ENCODE data around the gene NRSN2.

The NRSN2 gene

DNA sequence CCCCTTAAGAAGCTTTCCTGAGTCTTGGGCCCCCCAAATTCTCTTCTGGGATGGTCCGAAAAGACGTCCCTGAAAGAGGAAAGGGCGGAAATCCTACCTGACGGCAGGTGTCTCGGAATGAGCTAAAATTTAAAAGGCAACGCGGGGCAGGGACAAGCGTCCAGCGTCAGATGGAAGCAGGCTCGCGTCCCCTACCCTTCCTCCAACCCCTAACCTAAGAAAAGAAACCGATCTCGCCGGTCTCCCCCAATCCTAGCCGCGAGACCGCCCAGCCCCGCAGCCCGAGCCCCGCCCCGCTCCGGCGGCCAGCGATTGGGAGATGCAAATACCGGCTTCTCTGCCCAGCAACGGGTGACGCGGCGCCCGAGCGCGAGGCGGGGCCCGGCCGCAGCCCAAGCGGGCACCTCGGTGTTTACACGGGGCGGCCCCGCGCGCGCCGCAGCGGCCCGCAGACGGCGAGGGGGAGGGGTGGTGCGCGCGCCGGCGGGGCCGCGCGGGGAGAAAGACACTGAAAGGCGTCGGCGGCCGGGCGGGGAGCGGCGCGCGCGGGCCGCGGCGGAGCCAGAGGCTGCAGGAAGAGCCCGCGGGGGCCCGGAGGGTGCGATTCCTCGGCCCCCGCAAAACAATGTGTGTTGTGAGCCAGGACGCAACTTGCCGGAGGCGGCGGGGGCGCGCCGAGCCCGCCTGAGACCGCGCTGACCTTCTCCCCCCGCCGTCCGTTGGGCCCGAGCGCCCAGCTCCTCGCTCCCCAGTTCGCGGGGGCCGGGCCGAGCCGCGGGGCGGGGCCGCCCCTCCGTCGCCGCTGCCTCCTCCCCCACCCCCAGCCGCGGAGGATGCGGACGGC lies 21.6 kb upstream of the NRSN2 start, which contains the start of gene SOX12:
SOX12 (plus strand) TSS at position 508 of the 844 bp plus-strand sequence. CDS start 373 bp downstream, outside the sequence.
- Histone ChIP-seq H3K27ac (ENCODE audit: low read depth in 2 of 2, low read length in 2 of 2) (peak within 1 kb of the TSS; percentile 88 to 90), H3K36me3 (ENCODE audit: control insufficient read depth in 2 of 2, insufficient read depth in 2 of 2, low read length in 2 of 2) (no peaks in the 10 kb centered on the region), H3K4me1 (ENCODE audit: control insufficient read depth in 2 of 2, insufficient read depth in 2 of 2, low read length in 2 of 2) (peaks cover 14% of the 10 kb centered on the region in 2 donors), H3K9me3 (ENCODE audit: control insufficient read depth in 2 of 2, low read length in 2 of 2) (no peaks in the 10 kb centered on the region), H3K4me3 (ENCODE audit: low read length in 2 of 2) (peak within 1 kb of the TSS; percentile 67 to 88), H3K27me3 (ENCODE audit: control insufficient read depth in 2 of 2, insufficient read depth in 2 of 2, low read length in 2 of 2) (no peaks in the 10 kb centered on the region), H3K9ac (ENCODE audit: low read depth in 1 of 2, low read length in 2 of 2) (peak within 1 kb of the TSS; percentile 83 to 89)

- Histone ChIP-seq H3K36me3 (ENCODE audit: control insufficient read depth in 2 of 2, insufficient read depth in 2 of 2, low read length in 2 of 2) (no peaks in the 10 kb centered on the region), H3K9me3 (ENCODE audit: control insufficient read depth in 2 of 2, low read length in 2 of 2) (no peaks in the 10 kb centered on the region), H3K4me1 (ENCODE audit: control insufficient read depth in 2 of 2, insufficient read depth in 2 of 2, low read length in 2 of 2) (peaks cover 14% of the 10 kb centered on the region in 2 donors), H3K9ac (ENCODE audit: low read depth in 1 of 2, low read length in 2 of 2) (peak overlapping the region in 1 of 2 donors; percentile 61), H3K4me3 (ENCODE audit: low read length in 2 of 2) (peak overlapping the region; percentile 67 to 76), H3K27ac (ENCODE audit: low read depth in 2 of 2, low read length in 2 of 2) (peak overlapping the region; percentile 52 to 90), H3K27me3 (ENCODE audit: control insufficient read depth in 2 of 2, insufficient read depth in 2 of 2, low read length in 2 of 2) (no peaks in the 10 kb centered on the region)
Measured at GRCh38 chr20:325889-326644, 20.8 kb upstream of the NRSN2 start.

DNA sequence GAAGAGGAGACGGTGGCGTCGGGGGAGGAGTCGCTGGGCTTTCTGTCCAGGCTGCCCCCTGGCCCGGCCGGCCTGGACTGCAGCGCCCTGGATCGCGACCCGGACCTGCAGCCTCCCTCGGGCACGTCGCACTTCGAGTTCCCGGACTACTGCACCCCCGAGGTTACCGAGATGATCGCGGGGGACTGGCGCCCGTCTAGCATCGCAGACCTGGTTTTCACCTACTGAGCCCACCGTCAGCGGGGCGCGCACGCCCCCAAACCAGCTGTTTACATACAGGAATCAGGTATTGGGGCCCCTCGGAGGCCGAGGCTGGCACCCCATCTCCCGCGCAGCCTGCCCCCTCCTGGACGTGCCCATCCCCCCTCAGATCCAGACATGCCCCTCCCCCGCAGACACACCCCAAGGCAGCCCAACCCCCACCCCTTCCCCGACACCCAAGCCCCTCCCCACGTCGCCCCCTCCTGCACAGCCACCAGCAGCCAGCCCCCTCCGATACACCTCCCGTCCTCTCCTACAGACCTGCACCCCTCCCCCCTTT lies 20.2 kb upstream of the NRSN2 start:
- H3K9me3 ChIP-seq (ENCODE audit: control insufficient read depth in 2 of 2, low read length in 2 of 2) = no peaks in the 10 kb centered on the region
- H3K4me1 ChIP-seq (ENCODE audit: control insufficient read depth in 2 of 2, insufficient read depth in 2 of 2, low read length in 2 of 2) = peaks cover 14% of the 10 kb centered on the region in 2 donors
- peak overlapping the region; percentile 50 to 90 for H3K27ac ChIP-seq (ENCODE audit: low read depth in 2 of 2, low read length in 2 of 2)
- H3K4me3 ChIP-seq (ENCODE audit: low read length in 2 of 2) = peak overlapping the region; percentile 67 to 76
- peak overlapping the region in 1 of 2 donors; percentile 61 for H3K9ac ChIP-seq (ENCODE audit: low read depth in 1 of 2, low read length in 2 of 2)
- no peaks in the 10 kb centered on the region for H3K27me3 ChIP-seq (ENCODE audit: control insufficient read depth in 2 of 2, insufficient read depth in 2 of 2, low read length in 2 of 2)
- no peaks in the 10 kb centered on the region for H3K36me3 ChIP-seq (ENCODE audit: control insufficient read depth in 2 of 2, insufficient read depth in 2 of 2, low read length in 2 of 2)

GRCh38 chr20:327186-328026 lies 19.5 kb upstream of the NRSN2 start:
- H3K9ac ChIP-seq (ENCODE audit: low read depth in 1 of 2, low read length in 2 of 2) = no peak overlapping the region
- no peaks in the 10 kb centered on the region for H3K36me3 ChIP-seq (ENCODE audit: control insufficient read depth in 2 of 2, insufficient read depth in 2 of 2, low read length in 2 of 2)
- no peaks in the 10 kb centered on the region for H3K27me3 ChIP-seq (ENCODE audit: control insufficient read depth in 2 of 2, insufficient read depth in 2 of 2, low read length in 2 of 2)
- no peaks in the 10 kb centered on the region for H3K9me3 ChIP-seq (ENCODE audit: control insufficient read depth in 2 of 2, low read length in 2 of 2)
- H3K27ac ChIP-seq (ENCODE audit: low read depth in 2 of 2, low read length in 2 of 2) = peak overlapping the region; percentile 38 to 90
- peak overlapping the region; percentile 67 to 76 for H3K4me3 ChIP-seq (ENCODE audit: low read length in 2 of 2)
- H3K4me1 ChIP-seq (ENCODE audit: control insufficient read depth in 2 of 2, insufficient read depth in 2 of 2, low read length in 2 of 2) = peaks cover 14% of the 10 kb centered on the region in 2 donors

DNA sequence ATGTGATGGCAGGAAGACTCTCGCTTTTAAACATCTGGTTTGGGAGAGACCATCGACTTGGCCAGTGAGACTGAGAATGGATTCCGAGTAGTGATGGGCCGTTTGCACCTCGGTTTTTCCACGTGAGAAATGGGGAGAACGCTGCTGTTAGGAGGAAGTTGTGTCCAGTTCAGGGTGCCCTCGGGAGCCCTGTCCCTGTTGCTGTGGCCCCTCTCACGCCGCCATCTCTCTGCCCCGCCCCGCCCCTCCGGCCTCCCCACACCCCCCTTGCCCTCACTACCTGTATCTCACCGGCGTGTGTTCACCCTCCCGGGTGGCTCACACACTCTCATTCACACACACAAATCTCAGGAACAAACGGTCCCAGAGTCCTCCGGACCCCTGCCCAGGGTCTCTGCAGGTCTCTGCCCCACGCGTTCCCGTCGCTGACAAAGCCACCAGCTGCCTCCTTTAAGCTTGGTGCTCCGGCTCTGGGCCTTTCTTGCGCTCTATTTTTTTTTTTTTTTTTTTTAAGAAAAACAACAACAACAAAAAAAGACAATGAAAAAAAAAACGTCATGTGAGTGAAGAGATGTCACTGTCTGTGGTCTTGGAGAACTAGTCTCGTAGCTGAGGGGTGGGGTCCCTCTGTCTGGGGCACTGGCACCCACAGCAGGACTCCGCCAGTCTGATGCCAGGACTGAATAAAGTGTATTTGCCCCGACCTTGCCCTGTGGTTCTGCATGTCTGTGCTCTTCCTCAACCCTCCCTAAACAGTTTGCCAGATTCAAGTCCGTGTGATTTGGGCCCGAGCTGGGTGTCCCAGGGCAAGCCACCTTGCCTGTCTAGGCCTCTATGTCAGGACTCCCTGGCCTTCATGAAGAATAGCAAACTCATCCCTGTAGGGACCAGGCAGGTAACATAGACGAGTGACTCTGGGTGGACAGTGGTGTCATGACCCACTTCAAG lies 18.6 kb upstream of the NRSN2 start:
- H3K27ac ChIP-seq (ENCODE audit: low read depth in 2 of 2, low read length in 2 of 2) = no peak overlapping the region

DNA sequence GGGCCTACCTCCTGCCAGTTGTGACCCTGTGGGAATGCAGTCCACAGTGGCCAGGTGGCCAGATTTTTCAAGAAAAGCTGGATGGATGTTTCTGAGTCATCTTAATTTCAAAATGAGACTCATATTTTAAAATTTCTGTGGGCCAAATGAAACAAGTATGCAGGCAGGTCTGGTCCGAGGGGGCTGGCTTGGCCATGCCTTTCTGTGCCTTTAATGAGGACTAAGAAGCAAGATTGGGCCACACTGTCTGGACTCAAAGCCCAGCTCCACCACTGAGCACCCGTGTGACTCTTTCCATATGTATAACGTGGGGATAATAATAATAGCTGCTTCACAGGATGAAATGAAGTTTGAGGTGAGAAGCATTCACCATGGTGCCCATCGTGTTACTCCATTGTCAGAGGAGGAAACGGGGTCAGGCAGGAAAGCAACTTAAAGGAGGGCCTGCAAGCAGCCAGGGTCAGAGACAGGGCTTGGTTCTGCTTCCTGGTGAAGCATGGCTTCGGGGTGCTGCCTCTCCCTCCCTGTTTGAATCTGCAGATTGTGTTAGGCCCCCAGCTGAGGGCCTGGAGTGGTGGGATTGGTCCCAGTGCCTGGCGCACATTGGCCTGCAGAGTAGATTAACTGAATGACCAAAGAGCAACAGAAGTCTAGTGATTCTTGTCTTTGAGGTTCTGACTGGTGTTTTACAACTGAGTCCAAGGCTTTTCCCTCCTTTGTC lies 17.8 kb upstream of the NRSN2 start:
- Histone ChIP-seq H3K4me3 (ENCODE audit: low read length in 2 of 2) (no peak overlapping the region), H3K27ac (ENCODE audit: low read depth in 2 of 2, low read length in 2 of 2) (no peak overlapping the region), H3K9me3 (ENCODE audit: control insufficient read depth in 2 of 2, low read length in 2 of 2) (no peaks in the 10 kb centered on the region), H3K27me3 (ENCODE audit: control insufficient read depth in 2 of 2, insufficient read depth in 2 of 2, low read length in 2 of 2) (no peaks in the 10 kb centered on the region), H3K36me3 (ENCODE audit: control insufficient read depth in 2 of 2, insufficient read depth in 2 of 2, low read length in 2 of 2) (no peaks in the 10 kb centered on the region), H3K4me1 (ENCODE audit: control insufficient read depth in 2 of 2, insufficient read depth in 2 of 2, low read length in 2 of 2) (peaks cover 11 to 14% of the 10 kb centered on the region in 2 donors), H3K9ac (ENCODE audit: low read depth in 1 of 2, low read length in 2 of 2) (no peak overlapping the region)

More for the DNA sequence above, 18.6 kb upstream of the NRSN2 start:
- Histone ChIP-seq H3K27me3 (ENCODE audit: control insufficient read depth in 2 of 2, insufficient read depth in 2 of 2, low read length in 2 of 2) (no peaks in the 10 kb centered on the region), H3K4me3 (ENCODE audit: low read length in 2 of 2) (peak overlapping the region; percentile 67 to 76), H3K4me1 (ENCODE audit: control insufficient read depth in 2 of 2, insufficient read depth in 2 of 2, low read length in 2 of 2) (peaks cover 14% of the 10 kb centered on the region in 2 donors), H3K9ac (ENCODE audit: low read depth in 1 of 2, low read length in 2 of 2) (no peak overlapping the region), H3K36me3 (ENCODE audit: control insufficient read depth in 2 of 2, insufficient read depth in 2 of 2, low read length in 2 of 2) (no peaks in the 10 kb centered on the region), H3K9me3 (ENCODE audit: control insufficient read depth in 2 of 2, low read length in 2 of 2) (no peaks in the 10 kb centered on the region)

DNA sequence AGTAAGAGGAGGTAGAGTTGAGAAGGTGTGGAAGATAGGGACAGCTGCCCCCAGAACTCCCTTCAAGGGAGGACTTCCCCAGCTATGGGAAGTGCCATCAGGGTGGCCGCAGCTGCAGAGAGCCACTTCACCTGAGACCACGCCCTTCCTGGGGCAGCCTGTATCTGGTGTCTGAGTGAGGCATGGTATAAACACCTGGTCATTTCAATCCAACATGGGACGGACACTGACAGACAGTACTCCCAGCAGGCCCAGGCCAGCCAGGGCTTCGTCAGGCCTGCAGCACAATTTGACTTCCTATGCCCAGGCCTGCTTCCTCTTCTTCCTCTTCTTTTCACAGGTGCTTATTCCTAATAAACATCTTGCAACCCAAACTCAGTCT lies 17.1 kb upstream of the NRSN2 start:
- Histone ChIP-seq H3K27me3 (ENCODE audit: control insufficient read depth in 2 of 2, insufficient read depth in 2 of 2, low read length in 2 of 2) (no peaks in the 10 kb centered on the region), H3K4me1 (ENCODE audit: control insufficient read depth in 2 of 2, insufficient read depth in 2 of 2, low read length in 2 of 2) (peaks cover 6 to 14% of the 10 kb centered on the region in 2 donors), H3K9ac (ENCODE audit: low read depth in 1 of 2, low read length in 2 of 2) (no peak overlapping the region), H3K27ac (ENCODE audit: low read depth in 2 of 2, low read length in 2 of 2) (no peak overlapping the region), H3K4me3 (ENCODE audit: low read length in 2 of 2) (no peak overlapping the region), H3K9me3 (ENCODE audit: control insufficient read depth in 2 of 2, low read length in 2 of 2) (no peaks in the 10 kb centered on the region), H3K36me3 (ENCODE audit: control insufficient read depth in 2 of 2, insufficient read depth in 2 of 2, low read length in 2 of 2) (no peaks in the 10 kb centered on the region)

DNA sequence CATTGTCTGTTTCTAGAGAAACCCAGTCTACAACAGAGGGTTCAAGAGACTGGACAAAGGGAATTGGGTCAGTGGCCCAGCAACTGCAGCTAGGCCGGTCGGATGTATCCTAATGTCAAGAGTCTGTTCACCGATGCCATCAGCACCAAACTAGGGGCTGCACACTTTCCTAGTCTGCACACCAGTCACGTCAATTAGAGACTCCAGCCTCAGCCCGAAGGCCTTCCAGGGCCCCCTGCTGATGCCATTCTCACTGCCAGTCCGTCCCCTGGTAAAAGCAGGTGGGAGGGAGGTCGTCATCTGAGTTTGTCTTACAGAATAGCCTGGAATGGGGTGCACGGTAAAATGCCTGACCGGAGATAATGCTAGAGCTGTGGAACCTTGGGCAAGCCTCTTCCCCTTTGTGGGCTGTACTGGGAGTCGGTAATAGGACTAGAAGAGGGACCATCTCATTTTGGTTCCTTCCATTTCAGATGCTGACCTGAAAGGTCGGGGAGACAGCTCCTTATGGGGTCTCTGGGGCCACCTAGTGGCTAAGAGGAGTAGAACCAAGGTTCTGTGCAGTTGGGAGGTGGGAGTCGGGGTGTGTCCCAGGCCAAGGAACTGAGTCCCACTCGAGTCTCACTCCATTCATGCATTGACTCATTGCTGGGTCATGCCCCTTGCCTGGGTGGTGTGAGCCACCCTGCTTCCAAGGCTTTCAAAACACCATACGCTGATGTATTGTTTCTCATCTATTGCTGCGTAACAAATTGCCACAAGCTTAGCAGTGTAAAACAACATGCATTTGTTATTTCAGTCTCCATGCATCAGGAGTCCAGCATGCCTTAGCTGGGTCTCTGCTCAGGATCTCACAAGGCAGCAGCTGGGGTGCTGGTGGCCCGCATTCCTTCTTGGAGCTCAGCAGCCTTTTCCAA lies 16.4 kb upstream of the NRSN2 start:
- Histone ChIP-seq H3K27ac (ENCODE audit: low read depth in 2 of 2, low read length in 2 of 2) (no peak overlapping the region), H3K9me3 (ENCODE audit: control insufficient read depth in 2 of 2, low read length in 2 of 2) (no peaks in the 10 kb centered on the region), H3K4me3 (ENCODE audit: low read length in 2 of 2) (no peak overlapping the region), H3K36me3 (ENCODE audit: control insufficient read depth in 2 of 2, insufficient read depth in 2 of 2, low read length in 2 of 2) (no peaks in the 10 kb centered on the region), H3K4me1 (ENCODE audit: control insufficient read depth in 2 of 2, insufficient read depth in 2 of 2, low read length in 2 of 2) (peaks cover 4 to 14% of the 10 kb centered on the region in 2 donors), H3K27me3 (ENCODE audit: control insufficient read depth in 2 of 2, insufficient read depth in 2 of 2, low read length in 2 of 2) (no peaks in the 10 kb centered on the region), H3K9ac (ENCODE audit: low read depth in 1 of 2, low read length in 2 of 2) (no peak overlapping the region)
